ENCODE results near the gene SYMPK.
"Not testable (repeated sequence)": the region's sequence is repeated elsewhere in the genome, so short reads cannot be mapped to it uniquely, and the experiment has no call there.

SYMPK gene

DNA sequence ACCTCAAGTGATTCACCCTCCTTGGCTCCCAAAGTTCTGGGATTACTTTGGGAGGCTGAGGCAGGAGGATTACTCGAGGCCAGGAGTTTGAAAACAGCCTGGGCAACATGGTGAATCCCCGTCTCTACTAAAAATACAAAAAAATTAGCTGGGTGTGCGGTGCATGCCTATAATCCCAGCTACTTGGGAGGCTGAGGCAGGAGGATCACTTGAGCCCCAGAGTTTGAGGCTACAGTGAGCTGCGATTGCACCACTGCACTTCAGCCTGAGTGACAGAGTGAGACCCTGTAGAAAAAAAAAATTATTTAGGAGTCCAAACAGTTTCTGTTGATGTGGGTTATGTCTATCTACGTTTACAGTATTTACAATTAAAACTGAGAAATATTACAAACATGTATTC is 7.9 kb upstream of the SYMPK start:
- in situ Hi-C loops (cut with MboI; ENCODE audit: low sequenced_read_pairs) = no loop called here

DNA sequence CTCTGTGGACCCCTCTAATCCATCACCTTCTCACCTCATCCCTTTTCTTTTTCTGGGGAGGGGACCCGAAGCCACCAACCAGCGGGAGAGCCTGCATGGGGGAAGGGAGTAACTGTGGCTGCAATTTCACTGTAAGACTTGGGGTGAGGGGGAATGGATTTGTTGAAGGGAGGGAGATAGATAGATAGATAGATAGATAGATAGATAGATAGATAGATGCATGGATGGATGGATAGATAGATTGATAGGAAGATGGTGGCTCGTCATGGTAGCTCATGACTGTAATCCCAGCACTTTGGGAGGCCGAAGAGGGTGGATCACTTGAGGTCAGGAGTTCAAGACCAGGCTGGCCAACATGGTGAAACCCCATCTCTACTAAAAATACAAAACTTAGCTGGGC is 4.3 kb upstream of the SYMPK start:
- in situ Hi-C loops (cut with MboI; ENCODE audit: low sequenced_read_pairs) = not testable (repeated sequence)

DNA sequence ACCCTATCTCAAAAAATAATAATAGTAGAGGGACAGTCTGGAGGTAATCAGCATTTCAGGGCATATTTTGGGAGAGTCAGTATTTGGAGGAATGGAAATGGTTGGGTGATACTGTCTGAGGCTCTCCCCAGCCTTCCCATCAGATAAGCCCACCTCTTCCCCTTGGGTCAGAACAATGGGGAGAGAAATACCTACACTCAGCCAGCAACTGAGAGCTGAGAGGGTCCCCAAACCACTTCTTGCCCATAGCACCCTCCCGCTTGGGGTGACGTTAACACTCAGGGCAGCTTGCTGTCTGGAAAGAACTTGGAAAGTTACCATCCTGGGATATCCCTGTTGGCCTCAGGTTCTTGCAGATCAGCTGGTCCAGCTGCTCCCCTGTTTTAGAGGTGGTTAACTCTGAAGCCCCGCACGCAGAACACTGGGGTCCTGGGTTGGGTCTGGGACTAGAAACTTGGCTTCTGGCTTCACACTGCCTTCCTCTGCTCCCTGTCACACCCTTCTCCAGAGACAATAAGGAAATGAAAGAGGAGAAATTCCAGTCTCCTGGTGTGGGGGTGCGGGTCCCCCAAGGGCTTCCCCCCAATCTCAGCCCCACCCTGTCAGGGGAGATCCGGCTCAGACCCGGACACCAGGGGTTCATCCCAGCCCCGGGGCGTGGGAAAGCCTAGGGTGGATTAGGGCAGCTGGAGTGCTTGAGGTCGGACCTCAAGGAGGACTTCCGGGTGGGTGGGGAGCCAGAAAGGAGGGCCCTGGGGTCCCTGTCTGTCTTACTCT is 3.6 kb upstream of the SYMPK start:
- in situ Hi-C loops (cut with MboI; ENCODE audit: low sequenced_read_pairs) = no loop called here

DNA sequence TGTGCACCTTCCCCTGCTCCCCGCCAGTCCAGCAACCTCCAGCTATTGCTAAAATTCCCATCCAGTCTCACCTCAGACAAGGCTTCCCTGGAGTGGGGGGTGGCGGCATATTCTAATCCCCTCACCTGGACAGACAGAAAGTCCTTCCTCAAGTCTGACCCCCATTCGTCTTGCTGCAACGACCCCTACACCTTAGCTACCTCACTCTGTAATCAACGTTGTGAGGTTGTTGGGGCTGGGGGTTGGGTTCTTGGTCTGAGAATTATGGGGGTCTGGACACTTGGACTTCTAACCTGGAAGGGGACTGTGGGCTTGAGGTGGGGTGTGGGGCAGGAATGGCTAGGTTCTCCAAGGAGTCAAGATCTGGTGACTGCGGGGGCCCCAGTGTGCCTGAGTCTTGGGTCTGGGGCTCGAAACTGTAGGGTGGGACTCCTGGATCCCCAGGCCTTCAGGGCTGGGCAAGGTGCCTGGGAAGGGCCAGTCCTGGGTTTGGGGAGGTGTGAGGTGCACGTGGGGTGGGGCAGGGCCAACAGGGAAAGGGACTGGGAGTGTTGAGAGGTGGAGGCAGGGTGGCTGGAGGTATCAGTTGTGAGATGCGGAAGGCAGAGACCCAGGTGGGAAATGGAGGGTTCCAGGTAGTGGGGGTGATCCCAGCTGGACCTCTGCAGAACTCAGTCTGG is 2.5 kb upstream of the SYMPK start:
- in situ Hi-C loops (cut with MboI; ENCODE audit: low sequenced_read_pairs) = no loop called here

DNA sequence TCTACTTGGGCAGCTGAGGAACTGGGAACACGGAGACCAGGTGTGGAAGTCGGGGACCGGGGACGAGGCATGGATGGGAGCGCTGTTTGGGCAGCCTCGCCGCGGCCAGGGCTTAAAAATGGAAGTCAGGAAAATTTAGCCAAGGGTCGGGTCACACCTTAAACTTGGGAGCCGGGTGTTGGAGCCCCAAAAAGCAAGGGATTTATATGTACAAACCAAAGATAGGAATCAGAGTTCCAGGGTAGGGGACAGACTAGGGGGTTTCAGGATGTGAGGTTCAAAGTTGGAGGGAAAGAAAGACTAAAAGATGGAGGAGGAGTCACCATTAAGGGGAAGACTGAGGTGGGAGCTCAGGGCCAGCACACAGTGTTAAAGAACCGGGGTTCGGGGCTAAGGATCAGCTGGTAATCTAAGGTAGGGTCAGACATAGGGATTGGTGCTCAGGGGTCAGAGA is 1.7 kb upstream of the SYMPK start:
- in situ Hi-C loops (cut with MboI; ENCODE audit: low sequenced_read_pairs) = no loop called here

DNA sequence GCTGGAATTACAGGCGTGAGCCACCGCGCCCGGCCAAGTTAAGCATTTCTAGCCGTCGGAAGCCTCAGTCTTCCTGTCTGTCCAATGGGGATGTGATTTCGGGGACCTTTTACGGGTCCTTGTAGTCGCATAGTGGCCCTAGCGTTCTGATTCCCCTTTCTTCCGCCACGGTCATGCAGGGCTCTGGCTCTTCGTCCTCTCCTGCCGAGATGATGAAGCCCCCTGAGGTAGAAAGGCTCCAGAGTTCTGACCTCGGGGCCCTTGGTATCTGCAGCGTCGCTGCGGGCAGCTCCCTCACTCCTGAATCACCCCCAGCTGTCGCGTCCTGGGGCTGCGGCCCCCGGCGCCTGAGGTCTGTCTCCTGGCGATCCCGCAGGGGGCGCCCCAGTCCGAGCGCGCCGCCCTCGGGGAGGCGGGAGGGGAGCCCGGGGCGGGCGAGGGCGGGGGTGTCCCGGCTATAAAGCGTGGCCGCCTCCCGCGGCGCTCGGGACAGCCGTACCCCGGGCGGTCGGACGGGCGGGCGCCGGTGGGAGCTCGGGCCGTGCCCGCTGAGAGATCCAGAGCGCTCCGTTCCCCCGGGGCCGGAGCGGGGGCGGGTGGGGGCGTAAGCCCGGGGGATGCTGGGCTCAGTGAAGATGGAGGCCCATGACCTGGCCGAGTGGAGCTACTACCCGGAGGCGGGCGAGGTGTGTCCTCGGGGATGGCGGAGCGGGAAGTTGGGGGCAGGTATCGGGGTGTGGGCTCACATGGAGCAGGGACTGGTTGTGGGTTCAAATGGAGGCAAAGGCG is 1.1 kb upstream of the SYMPK start, which contains the start of gene FOXA3:
Gene FOXA3 (plus strand): TSS at position 487 of the 789 bp plus-strand sequence. CDS start 131 bp downstream, at position 618.
- in situ Hi-C loops (cut with MboI; ENCODE audit: low sequenced_read_pairs) = no loop called here

DNA sequence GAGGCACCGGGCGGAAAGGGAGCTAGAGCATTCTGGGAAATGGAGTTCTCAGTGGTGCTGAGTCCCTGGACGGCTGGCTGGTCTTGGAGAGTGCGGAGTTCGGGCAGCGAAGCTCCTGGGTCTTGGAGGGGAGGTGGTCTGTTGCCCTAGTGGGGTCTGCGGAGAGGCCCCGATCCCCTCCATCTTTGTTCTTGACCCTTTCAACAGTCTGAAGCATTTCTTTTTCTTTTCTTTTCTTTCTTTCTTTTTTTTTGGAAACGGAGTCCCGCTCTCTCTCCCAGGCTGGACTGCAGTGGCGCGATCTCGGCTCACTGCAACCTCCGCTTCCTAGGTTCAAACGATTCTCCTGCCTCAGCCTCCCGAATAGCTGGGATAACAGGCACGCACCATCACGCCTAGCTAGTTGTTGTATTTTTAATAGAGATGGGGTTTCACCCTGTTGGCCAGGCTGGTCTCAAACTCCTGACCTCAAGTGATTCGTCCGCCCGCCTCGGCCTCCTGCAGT is 440 bp upstream of the SYMPK start:
- in situ Hi-C loops (cut with MboI; ENCODE audit: low sequenced_read_pairs) = no loop called here

DNA sequence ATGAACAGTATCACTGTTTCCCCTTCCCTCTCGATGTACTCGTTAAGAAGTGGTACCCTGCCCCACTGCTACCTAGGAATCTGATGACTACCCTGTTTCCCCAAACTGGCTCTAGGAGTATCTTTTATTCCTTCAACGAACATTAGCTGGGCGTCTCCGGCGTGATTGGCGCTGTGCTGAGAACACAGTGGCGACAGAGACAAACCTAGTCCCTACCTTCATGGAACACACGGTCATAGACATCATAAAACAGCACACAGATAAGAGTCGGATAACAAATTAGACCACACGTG is 730 bp downstream of the SYMPK start:
- in situ Hi-C loops (cut with MboI; ENCODE audit: low sequenced_read_pairs) = no loop called here

DNA sequence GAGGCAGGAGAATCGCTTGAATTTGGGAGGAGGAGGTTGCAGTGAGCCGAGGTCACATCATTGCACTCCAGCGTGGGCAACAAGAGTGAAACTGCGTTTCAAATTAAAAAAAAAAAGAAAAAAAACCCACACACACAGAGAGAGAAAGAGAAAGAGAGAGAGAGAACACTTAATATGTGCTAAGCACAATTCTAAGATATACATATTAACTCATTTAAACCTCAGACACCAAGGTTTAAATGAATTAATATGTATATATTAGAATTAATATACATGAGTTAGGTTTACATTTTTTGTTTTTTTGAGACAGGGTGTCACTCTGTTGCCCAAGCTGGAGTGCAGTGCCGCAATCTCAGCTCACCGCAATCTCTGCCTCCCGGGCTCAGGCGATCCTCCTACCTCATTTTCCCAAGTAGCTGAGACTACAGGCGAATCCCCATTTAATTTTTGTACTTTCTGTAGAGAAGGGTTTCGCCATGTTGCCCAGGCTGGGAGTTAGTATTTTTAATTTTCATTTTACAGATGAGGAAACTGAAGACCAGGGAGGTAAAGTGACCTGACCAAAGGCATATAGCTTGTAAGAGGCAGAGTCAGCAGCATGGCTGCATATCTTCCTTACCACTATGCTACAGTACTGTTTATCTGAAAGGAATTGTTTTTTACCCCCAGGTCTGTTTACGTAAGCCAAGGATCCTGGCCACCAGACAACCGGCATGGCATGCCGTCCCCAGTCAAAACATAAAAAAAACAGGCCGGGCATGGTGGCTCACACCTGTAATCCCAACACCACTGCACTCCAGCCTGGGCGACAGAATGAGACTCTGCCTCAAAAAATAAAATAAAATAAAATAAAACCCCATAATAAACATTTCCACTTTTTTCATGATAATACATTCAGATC is 2.3 kb downstream of the SYMPK start:
- in situ Hi-C loops (cut with MboI; ENCODE audit: low sequenced_read_pairs) = no loop called here

DNA sequence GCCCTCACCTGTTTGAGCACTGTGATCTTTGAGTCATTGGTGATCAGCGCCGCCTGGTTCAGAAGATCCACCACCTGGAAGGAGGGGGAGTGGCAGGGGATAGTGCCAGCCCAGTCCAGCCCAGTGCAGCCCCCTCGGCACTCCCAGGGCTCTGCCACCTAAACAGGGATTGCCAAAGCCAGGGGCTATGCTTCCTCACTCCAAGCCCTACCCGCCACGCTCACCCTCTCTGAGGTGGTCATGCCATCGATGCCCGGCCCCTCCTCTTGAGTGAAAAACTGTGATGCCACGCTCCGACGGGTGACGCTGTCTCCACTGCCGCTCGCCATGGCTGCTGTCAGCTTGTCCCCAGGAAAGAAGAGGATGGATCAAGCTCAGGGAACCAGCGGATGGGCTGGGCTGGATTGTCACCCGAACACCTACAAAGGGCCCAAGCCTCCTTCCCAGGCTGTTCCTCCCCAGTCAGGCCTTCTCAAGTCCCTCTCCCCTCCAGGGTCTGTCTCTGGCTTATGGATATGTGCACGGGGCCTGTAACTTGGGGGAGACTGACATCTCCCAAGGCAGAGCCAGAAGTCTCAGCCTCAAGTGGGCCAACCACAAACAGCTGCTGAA is 8.7 kb downstream of the SYMPK start:
- in situ Hi-C loops (cut with MboI; ENCODE audit: low sequenced_read_pairs) = no loop called here

DNA sequence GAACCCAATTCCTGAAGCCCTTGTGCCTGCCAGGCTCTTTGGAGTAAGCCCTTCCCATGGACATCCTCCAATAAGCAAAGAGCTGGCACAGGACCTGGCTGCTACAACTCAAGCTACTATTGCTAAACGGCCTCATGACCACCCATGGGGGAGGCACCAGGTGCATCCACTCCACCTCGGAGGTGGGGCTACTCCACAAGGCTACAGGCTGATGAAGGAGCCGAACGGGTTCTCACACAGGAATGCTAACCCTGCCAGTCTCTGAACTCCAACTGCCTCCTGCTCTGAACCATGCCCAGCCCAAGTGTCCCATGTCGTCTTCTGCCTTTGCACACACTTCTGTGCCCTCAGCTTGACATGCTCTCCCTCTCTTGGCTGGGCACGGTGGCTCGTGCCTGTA is 10.0 kb downstream of the SYMPK start:
- in situ Hi-C loops (cut with MboI; ENCODE audit: low sequenced_read_pairs) = no loop called here

DNA sequence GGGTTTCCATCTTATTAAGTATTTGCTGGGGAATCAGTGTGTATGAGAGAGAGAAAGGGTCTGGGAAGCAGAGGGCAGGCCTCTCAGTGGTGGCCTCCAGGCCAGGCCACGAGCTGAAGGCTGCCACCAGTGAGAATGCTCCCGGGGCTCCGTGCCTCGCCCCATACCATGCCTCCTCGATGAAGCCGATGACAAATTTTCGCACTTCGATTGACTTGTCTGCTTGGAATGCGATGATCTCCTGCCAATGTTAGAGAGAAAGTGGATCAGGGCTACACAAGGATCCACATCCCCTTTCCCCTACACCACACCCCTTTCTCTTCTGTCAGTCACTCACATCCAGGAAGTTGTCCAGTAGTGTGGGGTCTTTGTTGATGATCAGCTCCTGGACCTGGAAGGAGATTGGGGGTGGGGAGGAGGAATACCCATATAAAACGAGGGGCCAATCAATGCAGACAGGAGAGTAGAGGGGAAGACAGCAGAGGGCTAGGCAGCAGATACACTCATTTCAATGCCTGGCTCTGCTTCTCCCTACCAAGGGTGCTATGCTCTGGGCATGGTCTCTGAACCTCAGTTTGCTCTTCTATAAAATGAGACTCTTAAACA is 10.7 kb downstream of the SYMPK start:
- in situ Hi-C loops (cut with MboI; ENCODE audit: low sequenced_read_pairs) = no loop called here

DNA sequence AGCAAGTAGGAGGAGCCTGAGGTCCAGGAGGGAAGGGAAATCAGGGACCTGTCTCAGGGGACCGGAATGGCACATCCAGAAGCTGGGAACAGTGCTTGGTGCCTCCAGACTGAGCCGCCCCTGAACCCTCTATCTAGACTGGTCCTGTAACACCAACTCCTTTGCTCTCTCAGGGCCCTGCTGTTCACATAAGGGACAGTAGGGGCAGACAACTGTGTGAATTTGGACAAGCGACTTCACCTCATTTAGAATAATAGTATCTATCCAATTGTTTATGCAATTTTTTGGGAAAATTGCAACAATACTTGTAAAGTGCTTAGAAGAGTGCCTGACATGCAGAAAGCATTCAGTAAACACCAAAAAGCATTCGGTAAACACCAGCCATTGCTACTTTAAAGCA is 14.0 kb downstream of the SYMPK start:
- in situ Hi-C loops (cut with MboI; ENCODE audit: low sequenced_read_pairs) = no loop called here

DNA sequence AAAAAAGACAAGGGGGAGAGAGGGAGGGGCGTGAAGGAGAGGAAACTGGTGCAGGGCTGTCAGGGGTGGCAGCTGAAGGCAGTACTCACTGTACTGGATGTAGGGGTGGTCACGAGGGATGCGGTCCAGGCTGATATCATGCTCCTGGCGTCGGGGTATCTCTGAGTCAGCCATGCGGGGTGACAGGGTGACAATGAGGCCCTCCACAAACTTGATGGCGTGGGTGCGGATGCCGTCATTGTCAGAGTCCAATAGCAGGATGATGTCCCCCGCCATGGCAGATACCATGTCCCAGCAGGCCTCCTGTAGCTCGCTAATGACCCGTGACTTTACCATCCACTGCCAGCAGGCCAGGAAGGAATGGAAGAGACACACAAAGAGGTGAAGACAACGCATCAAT is 15.3 kb downstream of the SYMPK start:
- in situ Hi-C loops (cut with MboI; ENCODE audit: low sequenced_read_pairs) = no loop called here

DNA sequence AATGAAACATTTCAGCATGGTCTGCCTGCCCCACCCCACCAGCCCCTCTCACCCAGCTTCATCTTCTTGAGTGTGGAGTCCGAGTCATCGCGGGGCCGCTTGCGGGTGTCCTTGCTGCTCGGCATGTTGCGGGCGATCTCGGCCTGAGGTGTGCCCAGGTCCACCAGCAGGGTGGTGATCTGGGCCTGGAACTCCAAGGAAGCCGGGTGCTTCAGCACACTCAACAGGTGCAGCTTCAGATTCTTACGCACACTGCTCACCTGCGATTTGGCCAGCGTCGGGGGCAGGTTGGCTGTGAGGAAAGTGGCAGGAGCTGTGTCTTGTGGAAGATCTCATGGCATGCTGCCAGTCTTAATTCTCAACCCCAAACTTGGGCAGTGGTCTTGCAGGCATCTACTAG is 20.7 kb downstream of the SYMPK start:
- in situ Hi-C loops (cut with MboI; ENCODE audit: low sequenced_read_pairs) = no loop called here

DNA sequence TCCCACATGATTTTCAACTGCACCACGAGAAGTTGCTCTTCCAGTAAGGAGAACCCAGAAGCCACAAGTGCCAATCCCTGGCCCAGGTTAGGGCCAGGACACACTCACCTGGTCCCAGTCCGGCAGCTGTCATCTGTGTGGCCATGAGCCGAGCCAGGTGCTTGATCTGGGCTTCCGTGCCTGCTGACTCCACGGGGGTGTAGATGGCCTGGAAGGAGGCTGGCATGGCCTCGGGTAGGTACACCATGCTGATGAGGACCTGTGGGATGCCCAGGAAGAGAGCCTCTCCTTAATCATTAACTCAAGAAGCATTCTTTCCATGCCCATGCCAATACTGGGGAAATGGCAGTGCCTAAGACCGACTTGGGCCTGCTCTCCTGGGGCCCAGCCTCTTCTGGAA is 28.0 kb downstream of the SYMPK start:
- in situ Hi-C loops (cut with MboI; ENCODE audit: low sequenced_read_pairs) = no loop called here

DNA sequence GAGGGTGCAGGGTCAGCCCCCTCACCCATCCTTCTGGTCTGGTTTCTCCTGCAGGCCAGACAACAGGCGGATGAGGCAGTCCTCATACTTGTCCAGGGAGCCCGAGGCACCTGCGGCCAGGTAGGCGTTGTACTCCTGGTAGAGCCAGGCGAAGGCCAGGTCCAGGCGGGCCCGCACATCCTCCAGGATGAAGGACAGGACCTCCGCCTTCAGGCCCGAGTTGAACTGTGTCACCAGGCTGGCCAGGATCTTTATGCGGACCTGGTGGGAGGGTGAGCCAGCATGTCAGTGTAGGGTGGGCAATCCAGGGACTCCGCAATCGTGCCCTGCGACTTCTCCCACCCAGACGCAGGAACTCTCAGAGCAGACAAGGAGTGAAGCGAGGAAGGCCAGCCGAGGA is 34.0 kb downstream of the SYMPK start:
- in situ Hi-C loops (cut with MboI; ENCODE audit: low sequenced_read_pairs) = no loop called here

DNA sequence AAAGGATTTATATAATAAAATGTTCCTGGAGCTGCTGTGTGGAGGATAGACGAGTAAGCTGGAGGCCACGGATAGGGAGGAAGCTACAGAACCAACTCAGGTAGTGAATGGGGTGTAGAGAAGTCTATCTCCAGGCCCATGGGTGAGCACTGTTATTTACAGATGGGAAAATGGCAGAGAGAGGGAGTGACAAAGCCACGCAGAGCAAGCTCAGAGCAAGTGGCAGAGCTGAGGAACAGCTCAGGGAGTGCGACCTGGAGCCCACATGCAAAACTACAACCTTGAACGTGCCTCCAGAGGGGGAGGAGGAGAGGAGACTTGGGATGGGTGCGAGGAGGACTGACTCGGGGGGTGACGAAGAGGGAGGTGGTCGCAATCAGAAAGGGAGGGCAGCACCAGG is 34.4 kb downstream of the SYMPK start:
- in situ Hi-C loops (cut with MboI; ENCODE audit: low sequenced_read_pairs) = no loop called here

DNA sequence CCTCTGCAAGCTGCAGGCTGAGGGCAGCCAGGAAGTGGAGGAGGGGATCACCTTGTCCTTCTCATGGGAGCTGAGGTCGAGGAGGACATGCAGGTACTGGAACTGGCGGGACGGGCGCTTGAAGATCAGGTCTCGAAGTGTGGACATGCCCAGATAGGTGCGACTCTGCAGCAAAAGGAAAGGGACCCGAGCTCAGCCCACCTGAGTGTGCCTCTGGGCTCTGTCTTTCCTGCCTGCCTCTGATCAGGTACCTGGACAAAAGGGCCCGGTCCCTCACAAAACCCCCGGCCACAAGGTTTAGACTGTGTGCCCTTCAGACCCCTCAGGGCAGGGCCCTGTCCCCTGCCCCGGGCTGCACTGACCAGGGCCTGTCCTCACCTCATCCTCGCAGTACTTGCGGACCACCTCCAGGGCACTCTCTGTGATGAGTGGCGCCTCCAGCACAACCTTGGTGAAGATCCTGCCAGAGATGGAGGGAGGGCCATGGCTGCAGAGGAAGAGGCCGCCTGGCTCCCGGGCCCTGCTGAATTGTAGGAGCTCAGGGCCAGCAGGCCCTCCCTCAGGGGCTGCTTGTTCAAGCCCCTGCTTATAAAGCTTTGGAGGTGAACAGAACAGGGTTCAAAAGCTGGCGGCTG is 35.4 kb downstream of the SYMPK start:
- in situ Hi-C loops (cut with MboI; ENCODE audit: low sequenced_read_pairs) = no loop called here
